Keratinocyte (primary cell): ENCODE data around the gene HOXC5. TPM values are rescaled to one million over a fixed set of nuclear protein-coding genes. Genes with fewer than 3 reads are reported as not detected.

Experiments used
- DNase-seq: peaks from one replicate; pipeline ENCODE4 v3.0.0-alpha.2; 2011; ENCODE audit warnings: low read depth, missing footprints, low spot score
- FAIRE-seq: peaks from 2 replicates; lab custom pipeline; 2011; peaks lifted over from hg19 to GRCh38; lab: Jason Lieb, UNC
- H2AFZ ChIP-seq: 2 replicates; pipeline ENCODE4 v1.6.0; 2012; ENCODE audit warnings: low read length, control low read depth, inconsistent platforms; ENCODE audit not compliant: control insufficient read depth
- H3K27ac ChIP-seq: 2 replicates; pipeline ENCODE4 v1.5.1; 2011; ENCODE audit warnings: low read length; ENCODE audit not compliant: control insufficient read depth, insufficient read depth
- H3K27me3 ChIP-seq: 3 replicates; pipeline ENCODE4 v1.6.0; 2011; ENCODE audit warnings: low read length; ENCODE audit not compliant: control insufficient read depth, insufficient read depth; ENCODE audit errors: extremely low read depth
- H3K36me3 ChIP-seq, 2 experiments: 2 replicates in 1 of 2; 3 replicates in 1 of 2; pipeline ENCODE4 v1.5.1; 2011; ENCODE audit warnings: low read length in 2 of 2, mild to moderate bottlenecking in 1 of 2; ENCODE audit not compliant: control insufficient read depth in 2 of 2, insufficient read depth in 2 of 2; ENCODE audit errors: extremely low read depth in 1 of 2
- H3K4me1 ChIP-seq: 3 replicates; pipeline ENCODE4 v1.5.1; 2011; ENCODE audit warnings: low read length; ENCODE audit not compliant: control insufficient read depth, insufficient read depth; ENCODE audit errors: extremely low read depth
- H3K4me2 ChIP-seq: 3 replicates; pipeline ENCODE4 v1.6.0; 2011; ENCODE audit warnings: low read depth, low read length; ENCODE audit not compliant: control insufficient read depth, insufficient read depth; ENCODE audit errors: extremely low read depth
- H3K4me3 ChIP-seq, 3 experiments: fragments of 200-600 bp in 1 of 3; sonication (generic) in 1 of 3; 2 replicates in 2 of 3; 3 replicates in 1 of 3; pipeline ENCODE4 v1.5.1; 2011 to 2016; ENCODE audit warnings: low read length in 3 of 3, mild to moderate bottlenecking in 3 of 3, control low read depth in 2 of 3, inconsistent platforms in 1 of 3, low read depth in 1 of 3, mixed read lengths in 1 of 3, mixed run types in 1 of 3, moderate library complexity in 1 of 3; ENCODE audit not compliant: control insufficient read depth in 2 of 3, insufficient read depth in 2 of 3; ENCODE audit errors: extremely low read depth in 1 of 3
- H3K79me2 ChIP-seq: 2 replicates; pipeline ENCODE4 v1.6.0; 2012; ENCODE audit warnings: low read length; ENCODE audit not compliant: control insufficient read depth, insufficient read depth
- H3K9ac ChIP-seq: 3 replicates; pipeline ENCODE4 v1.6.0; 2011; ENCODE audit warnings: low read length; ENCODE audit not compliant: control insufficient read depth, insufficient read depth; ENCODE audit errors: extremely low read depth
- H3K9me1 ChIP-seq: 3 replicates; pipeline ENCODE4 v1.6.0; 2011; ENCODE audit warnings: low read length; ENCODE audit not compliant: control insufficient read depth, insufficient read depth; ENCODE audit errors: extremely low read depth
- H3K9me3 ChIP-seq: 2 replicates; pipeline ENCODE4 v1.5.1; 2012; ENCODE audit warnings: low read depth, low read length; ENCODE audit not compliant: control insufficient read depth
- H4K20me1 ChIP-seq: 3 replicates; pipeline ENCODE4 v1.6.0; 2011; ENCODE audit warnings: low read length; ENCODE audit not compliant: control insufficient read depth, insufficient read depth; ENCODE audit errors: extremely low read depth
- CTCF ChIP-seq, 3 experiments: IDR thresholded peaks in 1 of 3; conservative IDR thresholded peaks in 1 of 3; optimal IDR thresholded peaks in 1 of 3; 2 replicates in 2 of 3; 3 replicates in 1 of 3; pipeline versions ENCODE3 to v1.5.1; 2011; ENCODE audit warnings: low read length in 3 of 3, mild to moderate bottlenecking in 3 of 3, moderate library complexity in 2 of 3, control low read depth in 1 of 3, inconsistent platforms in 1 of 3; ENCODE audit not compliant: insufficient read depth in 2 of 3; ENCODE audit errors: extremely low read depth in 1 of 3
- EZH2 ChIP-seq: IDR thresholded peaks from one replicate; pipeline ENCODE4 v1.6.1; 2012; ENCODE audit warnings: inconsistent platforms, mild to moderate bottlenecking, low read length, moderate library complexity
- dilution Hi-C: fragments of 300-500 bp; cut with MboI; formaldehyde crosslinking; loops from one replicate; pipeline ENCODE4 v1.7.0; 2020; ENCODE audit warnings: low sequenced_read_pairs; ENCODE audit not compliant: extremely low pct_ligation_motif_present
- polyA minus RNA-seq, 3 experiments: library from RNA; depleted of rRNA, polyadenylated mRNA; stranded (reverse); fragments of >200 nt; gene quantifications; 1 replicate in 1 of 3; 2 replicates in 1 of 3; 3 replicates in 1 of 3; pipeline ENCODE4 v1.2.3, GENCODE V29; 2011
- polyA plus RNA-seq, 5 experiments: library from polyadenylated mRNA; depleted of rRNA in 3 of 5; stranded (reverse) in 3 of 5; stranded (forward) in 1 of 5; unstranded in 1 of 5; fragments of >200 nt; gene quantifications; 1 replicate in 1 of 5; 2 replicates in 3 of 5; 3 replicates in 1 of 5; pipeline versions ENCODE4 v1.2.1 to v1.2.3, GENCODE V29; 2011 to 2012; ENCODE audit warnings: missing spikeins in 2 of 5, low read depth in 1 of 5, low replicate concordance in 1 of 5

The HOXC5 gene
- 0.18 to 0.73 TPM (median 0.33 TPM) in 3 replicates for polyA plus RNA-seq
- polyA plus RNA-seq (2011; ENCODE audit: low read depth) = not detected
- 0.21 and 0.69 TPM in 2 replicates for polyA plus RNA-seq (2011; cell fraction: cytosol; rRNA removed)
- polyA plus RNA-seq (2011; cell fraction: nucleus; rRNA removed) = 0.59 and 0.97 TPM in 2 replicates
- polyA plus RNA-seq (2012; ENCODE audit: low replicate concordance) = 0.71 TPM in 1 of 2 replicates, not detected in the other
- polyA minus RNA-seq = 0.13 to 1.1 TPM (median 0.42 TPM) in 3 replicates
- polyA minus RNA-seq (2011; cell fraction: cytosol; rRNA and poly(A)+ RNA removed) = not detected
- 0.42 and 0.93 TPM in 2 replicates for polyA minus RNA-seq (2011; cell fraction: nucleus; rRNA and poly(A)+ RNA removed)

GRCh38 chr12:54032627-54033100 is at the start of gene HOXC5:
Gene HOXC5 (plus strand): TSS chr12:54033050. CDS start chr12:54033123, 73 bp downstream.
- Histone ChIP-seq H2AFZ (peak within 1 kb of the TSS; percentile 67), H3K27me3 (no peaks in the 10 kb centered on the region), H3K4me2 (peak within 1 kb of the TSS; percentile 95)

GRCh38 chr12:53983568-53983949 is 49.3 kb upstream of the HOXC5 start:
- Histone ChIP-seq H3K4me1 (peaks cover 31% of the 10 kb centered on the region), H2AFZ (no peak overlapping the region), H3K27ac (peak overlapping the region; percentile 74), H3K9me1 (no peaks in the 10 kb centered on the region), H3K4me3 (peak overlapping the region; percentile 44 to 67 (median 67)), H4K20me1 (no peaks in the 10 kb centered on the region), H3K27me3 (no peaks in the 10 kb centered on the region), H3K36me3 (no peaks in the 10 kb centered on the region), H3K9ac (peak overlapping the region; percentile 77), H3K4me2 (peak overlapping the region; percentile 87), H3K9me3 (no peaks in the 10 kb centered on the region), H3K79me2 (peaks cover 48% of the 10 kb centered on the region)
- dilution Hi-C loops = no loop called here
- no peak for FAIRE-seq
- no peak for TF ChIP-seq CTCF (optimal IDR thresholded peaks at IDR 0.05 in 1 of 3, IDR thresholded peaks at IDR 0.05 in 1 of 3, conservative IDR thresholded peaks at IDR 0.05 in 1 of 3; ENCODE audit: extremely low read depth in 1 of 3, insufficient read depth in 2 of 3, low read length in 3 of 3)
- no peak for TF ChIP-seq EZH2
- no peak for DNase-seq

More at GRCh38 chr12:54032627-54033100, at the start of gene HOXC5:
- Histone ChIP-seq H3K4me1 (peaks cover 37% of the 10 kb centered on the region), H3K9me3 (no peaks in the 10 kb centered on the region), H3K4me3 (peak within 1 kb of the TSS; percentile 33 to 77 (median 65)), H4K20me1 (no peaks in the 10 kb centered on the region), H3K79me2 (peaks cover 16% of the 10 kb centered on the region), H3K9me1 (no peaks in the 10 kb centered on the region), H3K9ac (peak within 1 kb of the TSS; percentile 66), H3K27ac (peak within 1 kb of the TSS; percentile 58), H3K36me3 (peaks cover 0 to 1% of the 10 kb centered on the region in 2 experiments)
- dilution Hi-C loops = no loop called here
- FAIRE-seq (peak; percentile 73), DNase-seq (no peak)
- TF ChIP-seq CTCF (optimal IDR thresholded peaks at IDR 0.05 in 1 of 3, IDR thresholded peaks at IDR 0.05 in 1 of 3, conservative IDR thresholded peaks at IDR 0.05 in 1 of 3; ENCODE audit: extremely low read depth in 1 of 3, insufficient read depth in 2 of 3, low read length in 3 of 3) = peak; percentile 89 to 96 (median 91)
- no peak for TF ChIP-seq EZH2
